Bronchial epithelial cell (primary cell): Measurements from ENCODE around the gene DAO. TPM values are rescaled to one million over a fixed set of nuclear protein-coding genes. Genes with fewer than 3 reads are reported as not detected.

Source experiments
- DNase-seq: peaks from one replicate; pipeline ENCODE4 v3.0.0-alpha.2; 2010; ENCODE audit warnings: low read depth
- FAIRE-seq: peaks from 2 replicates; lab custom pipeline; 2011; peaks lifted over from hg19 to GRCh38; lab: Jason Lieb, UNC
- H3K27me3 ChIP-seq: 2 replicates; pipeline ENCODE4 v1.5.1; 2011; ENCODE audit warnings: low read length; ENCODE audit not compliant: control insufficient read depth, insufficient read depth
- H3K36me3 ChIP-seq: 2 replicates; pipeline ENCODE4 v1.5.1; 2011; ENCODE audit warnings: low read length; ENCODE audit not compliant: control insufficient read depth, insufficient read depth
- H3K4me3 ChIP-seq: 2 replicates; pipeline ENCODE4 v1.5.1; 2011; ENCODE audit warnings: mild to moderate bottlenecking, low read depth, low read length, control low read depth
- CTCF ChIP-seq: IDR thresholded peaks from 2 replicates; pipeline ENCODE4 v1.5.1; 2011; ENCODE audit warnings: mild to moderate bottlenecking, moderate library complexity, low read length, control low read depth, inconsistent platforms; ENCODE audit not compliant: insufficient read depth, severe bottlenecking
- total RNA-seq: library from RNA; depleted of rRNA; stranded (reverse); fragments of >200 nt; gene quantifications from 2 replicates; pipeline ENCODE4 v1.2.1, GENCODE V29; 2014

Gene DAO
- total RNA-seq, 1 donor from 2014 or later: not detected

GRCh38 chr12:108947097-108947496 lies 67.2 kb downstream of the DAO start:
- DNase-seq: no peak
- Histone ChIP-seq H3K27me3 (no peaks in the 10 kb centered on the region), H3K4me3 (no peak overlapping the region), H3K36me3 (no peaks in the 10 kb centered on the region)
- no peak for TF ChIP-seq CTCF
- no peak for FAIRE-seq

GRCh38 chr12:108948367-108948766 lies 68.5 kb downstream of the DAO start:
- Histone ChIP-seq H3K4me3 (no peak overlapping the region), H3K27me3 (no peaks in the 10 kb centered on the region), H3K36me3 (no peaks in the 10 kb centered on the region)
- TF ChIP-seq CTCF: no peak
- no peak for FAIRE-seq
- peak; percentile 19 for DNase-seq

- H3K4me3 ChIP-seq: no peak overlapping the region
- no peaks in the 10 kb centered on the region for H3K36me3 ChIP-seq
- FAIRE-seq (no peak), DNase-seq (peak; percentile 59)
- TF ChIP-seq CTCF: no peak
- H3K27me3 ChIP-seq: no peaks in the 10 kb centered on the region
Observed at GRCh38 chr12:108949976-108950375, 70.1 kb downstream of the DAO start.

Other genes with a start within 250 kb of the DAO start
- under 0.01 and 0.13 TPM in 2 replicates for gene SELPLG, start 246.2 kb upstream of the DAO start, total RNA-seq
- 151 and 152 TPM in 2 replicates for gene CORO1C, start 148.6 kb upstream of the DAO start, total RNA-seq
- gene SSH1, start 22.5 kb upstream of the DAO start, total RNA-seq: 7.1 and 8.1 TPM in 2 replicates
- not detected in 2 replicates for gene SVOP, start 141.0 kb downstream of the DAO start, total RNA-seq
- 3.9 and 4.5 TPM in 2 replicates for gene USP30, start 172.5 kb downstream of the DAO start, total RNA-seq
- gene ALKBH2, start 213.4 kb downstream of the DAO start, total RNA-seq: 24.6 and 47.9 TPM in 2 replicates
- gene UNG, start 217.5 kb downstream of the DAO start, total RNA-seq: 14.8 and 24.2 TPM in 2 replicates
- gene ACACB, start 236.5 kb downstream of the DAO start, total RNA-seq: 0.79 and 1.4 TPM in 2 replicates